GM23338 (cell line): ENCODE measurements around the gene LASP1NB.

Experiments
- ATAC-seq: fragments of 200-7000 bp; cut with Tn5 transposase; 3 replicates; pipeline ENCODE4 v1.9.1; 2020
- DNase-seq: peaks from one replicate; pipeline ENCODE4 v3.0.0-alpha.2; 2015; ENCODE audit warnings: low spot score
- H2AFZ ChIP-seq: fragments of 200-600 bp; sonication (generic); 2 replicates; pipeline ENCODE4 v1.8.0; 2016; ENCODE audit warnings: antibody characterized with exemption, mild to moderate bottlenecking, moderate library complexity
- H3F3A ChIP-seq: fragments of 200-600 bp; sonication (generic); replicated peaks from 2 replicates; pipeline ENCODE4 v1.8.0; 2017; ENCODE audit warnings: antibody characterized with exemption, mixed run types, low read depth
- H3K27ac ChIP-seq: fragments of 200-600 bp; sonication (generic); 2 replicates; pipeline ENCODE4 v1.6.1; 2016; ENCODE audit warnings: low read depth
- H3K27me3 ChIP-seq: fragments of 200-600 bp; sonication (generic); 2 replicates; pipeline ENCODE4 v1.8.0; 2016; ENCODE audit warnings: mild to moderate bottlenecking, mixed run types, moderate library complexity; ENCODE audit not compliant: insufficient read depth
- H3K36me3 ChIP-seq: fragments of 200-600 bp; sonication (generic); 2 replicates; pipeline ENCODE4 v1.8.0; 2016; ENCODE audit warnings: mild to moderate bottlenecking; ENCODE audit not compliant: insufficient read depth
- H3K4me1 ChIP-seq: fragments of 200-600 bp; sonication (generic); 2 replicates; pipeline ENCODE4 v1.8.0; 2016; ENCODE audit warnings: mild to moderate bottlenecking, moderate library complexity; ENCODE audit not compliant: insufficient read depth
- H3K4me2 ChIP-seq: fragments of 200-600 bp; sonication (generic); 2 replicates; pipeline ENCODE4 v1.7.1; 2017; ENCODE audit warnings: mixed run types
- H3K4me3 ChIP-seq: fragments of 200-600 bp; sonication (generic); 2 replicates; pipeline ENCODE4 v1.6.1; 2016; ENCODE audit warnings: mixed run types
- H3K79me2 ChIP-seq: fragments of 200-600 bp; sonication (generic); replicated peaks from 2 replicates; pipeline ENCODE4 v1.8.0; 2017; ENCODE audit warnings: mild to moderate bottlenecking; ENCODE audit not compliant: insufficient read depth
- H3K9me2 ChIP-seq: fragments of 200-600 bp; sonication (generic); 2 replicates; pipeline ENCODE4 v1.8.0; 2017; ENCODE audit not compliant: insufficient read depth
- H4K20me1 ChIP-seq: fragments of 200-600 bp; sonication (generic); replicated peaks from 2 replicates; pipeline ENCODE4 v1.8.0; 2017; ENCODE audit warnings: mild to moderate bottlenecking; ENCODE audit not compliant: insufficient read depth
- H3K27ac Mint-ChIP-seq: 2 replicates; pipeline ENCODE4 v1.8.0; 2020; ENCODE audit warnings: inconsistent platforms, mild to moderate bottlenecking, moderate library complexity, mixed read lengths
- H3K27me3 Mint-ChIP-seq: 3 replicates; pipeline ENCODE4 v1.8.0; 2022; ENCODE audit warnings: low read depth, mild to moderate bottlenecking, moderate library complexity, mixed read lengths, inconsistent platforms; ENCODE audit not compliant: insufficient read depth, poor library complexity
- H3K36me3 Mint-ChIP-seq: 3 replicates; pipeline ENCODE4 v1.8.0; 2021; ENCODE audit warnings: low read depth, mild to moderate bottlenecking, inconsistent platforms, moderate library complexity, mixed read lengths
- H3K4me1 Mint-ChIP-seq: 3 replicates; pipeline ENCODE4 v1.8.0; 2020; ENCODE audit warnings: mild to moderate bottlenecking, inconsistent platforms, mixed read lengths
- H3K4me3 Mint-ChIP-seq: 3 replicates; pipeline ENCODE4 v1.8.0; 2021; ENCODE audit warnings: moderate library complexity, mild to moderate bottlenecking, inconsistent platforms, mixed read lengths
- H3K9me3 Mint-ChIP-seq: 3 replicates; pipeline ENCODE4 v1.8.0; 2020; ENCODE audit warnings: moderate library complexity, mild to moderate bottlenecking, inconsistent platforms, mixed read lengths
- CREB1 ChIP-seq: fragments of 250-450 bp; sonication (Bioruptor Pico); IDR thresholded peaks from 2 replicates; pipeline ENCODE4 v1.5.0; 2020; ENCODE audit warnings: low read depth, mild to moderate bottlenecking, moderate library complexity
- CTCF ChIP-seq, 2 experiments: fragments of 200-600 bp in 1 of 2; sonication (generic) in 1 of 2; conservative IDR thresholded peaks; 2 replicates each; pipeline versions ENCODE4 v1.5.1 to v1.6.1; 2016 to 2017; ENCODE audit warnings: antibody characterized with exemption in 2 of 2, low read depth in 2 of 2, mild to moderate bottlenecking in 2 of 2, moderate library complexity in 1 of 2
- ETS1 ChIP-seq: IDR thresholded peaks from 2 replicates; pipeline ENCODE4 v1.6.1; 2016; ENCODE audit warnings: antibody characterized with exemption
- EZH2 ChIP-seq: fragments of 200-600 bp; sonication (generic); IDR thresholded peaks from one replicate; pipeline ENCODE4 v1.8.0; 2017; ENCODE audit warnings: antibody characterized with exemption, mild to moderate bottlenecking, low read depth; ENCODE audit not compliant: unreplicated experiment
- JUNB ChIP-seq: IDR thresholded peaks from one replicate; pipeline ENCODE4 v1.6.1; 2016; ENCODE audit warnings: antibody characterized with exemption; ENCODE audit not compliant: unreplicated experiment
- NANOG ChIP-seq: IDR thresholded peaks from 2 replicates; pipeline ENCODE4 v1.6.1; 2016; ENCODE audit warnings: antibody characterized with exemption, borderline replicate concordance
- POLR2AphosphoS5 ChIP-seq: IDR thresholded peaks from 2 replicates; pipeline ENCODE4 v1.6.1; 2016; ENCODE audit warnings: antibody characterized with exemption, low read depth
- STAT1 ChIP-seq: IDR thresholded peaks from one replicate; pipeline ENCODE4 v1.6.1; 2016; ENCODE audit warnings: antibody characterized with exemption; ENCODE audit not compliant: unreplicated experiment
- ZNF114 ChIP-seq: fragments of 250-450 bp; sonication (Bioruptor Pico); IDR thresholded peaks from 2 replicates; pipeline ENCODE4 v1.5.0; 2020; ENCODE audit warnings: mild to moderate bottlenecking, moderate library complexity
- ZNF331 ChIP-seq: fragments of 250-450 bp; sonication (Bioruptor Pico); IDR thresholded peaks from 2 replicates; pipeline ENCODE4 v1.5.0; 2020; ENCODE audit warnings: low read depth, mild to moderate bottlenecking, moderate library complexity
- ZNF462 ChIP-seq: fragments of 250-450 bp; sonication (Bioruptor Pico); IDR thresholded peaks from 2 replicates; pipeline ENCODE4 v1.5.0; 2020; ENCODE audit warnings: mild to moderate bottlenecking, moderate library complexity

Gene LASP1NB

GRCh38 chr17:38918916-38919315 lies 6.5 kb upstream of the LASP1NB start:
- ATAC-seq = no peak
- no peaks in the 10 kb centered on the region for H3K9me2 ChIP-seq
- no peak overlapping the region for H3K4me2 ChIP-seq
- no peaks in the 10 kb centered on the region for H3K79me2 ChIP-seq
- peaks cover 47% of the 10 kb centered on the region for H3K36me3 Mint-ChIP-seq
- peaks cover 22% of the 10 kb centered on the region for H3K4me1 Mint-ChIP-seq
- H3K4me3 Mint-ChIP-seq = no peak overlapping the region
- TF ChIP-seq ETS1 (no peak), CTCF (conservative IDR thresholded peaks at IDR 0.05; ENCODE audit: low read depth in 2 of 2) (no peak), POLR2AphosphoS5 (no peak), NANOG (no peak), STAT1 (no peak)
- no peak overlapping the region for H3K4me3 ChIP-seq
- H3K27ac ChIP-seq = no peak overlapping the region
- no peaks in the 10 kb centered on the region for H3K9me3 Mint-ChIP-seq
- H3K36me3 ChIP-seq = no peaks in the 10 kb centered on the region; the same call in 1 of the 2 replicates
- H3K27me3 Mint-ChIP-seq = peaks cover 13% of the 10 kb centered on the region
- peaks cover 12% of the 10 kb centered on the region for H3K4me1 ChIP-seq
- H3K27ac Mint-ChIP-seq = no peak overlapping the region; the same call in 1 of the 2 replicates
- H2AFZ ChIP-seq = no peak overlapping the region
- 0 out of 2 replicates have a peak, but pooled peaks cover 15% of the 10 kb centered on the region for H3F3A ChIP-seq
- H3K27me3 ChIP-seq = no peaks in the 10 kb centered on the region
- H4K20me1 ChIP-seq = peaks cover 8% of the 10 kb centered on the region
- no peak for DNase-seq

GRCh38 chr17:38919316-38920078 lies 5.9 kb upstream of the LASP1NB start:
- H3K9me3 Mint-ChIP-seq = no peaks in the 10 kb centered on the region
- Histone ChIP-seq H3F3A (0 out of 2 replicates have a peak, but pooled peaks cover 15% of the 10 kb centered on the region), H2AFZ (no peak overlapping the region), H3K4me3 (no peak overlapping the region), H3K4me1 (peaks cover 12% of the 10 kb centered on the region), H3K79me2 (no peaks in the 10 kb centered on the region), H3K27ac (no peak overlapping the region), H3K27me3 (no peaks in the 10 kb centered on the region), H4K20me1 (peaks cover 8% of the 10 kb centered on the region), H3K9me2 (no peaks in the 10 kb centered on the region), H3K4me2 (no peak overlapping the region), H3K36me3 (no peaks in the 10 kb centered on the region; the same call in 1 of the 2 replicates)
- no peak for DNase-seq
- peaks cover 18% of the 10 kb centered on the region for H3K4me1 Mint-ChIP-seq
- peaks cover 42% of the 10 kb centered on the region for H3K36me3 Mint-ChIP-seq
- no peak overlapping the region for H3K27ac Mint-ChIP-seq
- ATAC-seq = no peak
- H3K4me3 Mint-ChIP-seq = no peak overlapping the region
- peaks cover 9% of the 10 kb centered on the region for H3K27me3 Mint-ChIP-seq
- TF ChIP-seq ZNF114 (CRISPR knock-in tag) = no peak
- TF ChIP-seq POLR2AphosphoS5 = no peak
- no peak for TF ChIP-seq CREB1 (CRISPR knock-in tag)
- TF ChIP-seq ETS1 = no peak
- no peak for TF ChIP-seq ZNF331 (CRISPR knock-in tag)
- no peak for TF ChIP-seq NANOG
- TF ChIP-seq EZH2 = no peak
- no peak for TF ChIP-seq ZNF462
- no peak for TF ChIP-seq JUNB
